Rectal smooth muscle tissue (tissue), 1 donor: ENCODE measurements around the gene PIGR.

Source experiments
- H3K27ac ChIP-seq: one replicate; pipeline ENCODE4 v1.7.0; 2013; ENCODE audit warnings: low read depth, low read length, inconsistent platforms
- H3K27me3 ChIP-seq: one replicate; pipeline ENCODE4 v1.7.0; 2013; ENCODE audit warnings: low read length; ENCODE audit not compliant: control insufficient read depth, insufficient read depth
- H3K36me3 ChIP-seq: one replicate; pipeline ENCODE4 v1.7.0; 2013; ENCODE audit warnings: low read length; ENCODE audit not compliant: control insufficient read depth, insufficient read depth
- H3K4me1 ChIP-seq: one replicate; pipeline ENCODE4 v1.7.0; 2013; ENCODE audit warnings: low read length; ENCODE audit not compliant: control insufficient read depth, insufficient read depth
- H3K4me3 ChIP-seq: one replicate; pipeline ENCODE4 v1.7.0; 2013; ENCODE audit warnings: low read length
- H3K9ac ChIP-seq: one replicate; pipeline ENCODE4 v1.7.0; 2013; ENCODE audit warnings: low read length

PIGR gene

GRCh38 chr1:206971029-206971655, 24.9 kb upstream of the PIGR start:
- Histone ChIP-seq H3K36me3 (no peaks in the 10 kb centered on the region), H3K4me3 (no peak overlapping the region), H3K27ac (no peak overlapping the region), H3K27me3 (no peaks in the 10 kb centered on the region), H3K4me1 (no peaks in the 10 kb centered on the region), H3K9ac (no peak overlapping the region)

GRCh38 chr1:206970446-206970845, 24.2 kb upstream of the PIGR start, which contains the start of gene FCAMR:
Gene FCAMR, minus strand, starts transcription at chr1:206970460. Its CDS starts 335 bp downstream, at chr1:206970125.
- no peaks in the 10 kb centered on the region for H3K4me1 ChIP-seq

GRCh38 chr1:206969090-206969489, 22.8 kb upstream of the PIGR start:
- Histone ChIP-seq H3K4me3 (no peak overlapping the region), H3K27ac (no peak overlapping the region), H3K4me1 (no peaks in the 10 kb centered on the region), H3K9ac (no peak overlapping the region), H3K27me3 (no peaks in the 10 kb centered on the region), H3K36me3 (no peaks in the 10 kb centered on the region)

More at GRCh38 chr1:206970446-206970845, 24.2 kb upstream of the PIGR start, which contains the start of gene FCAMR:
- Histone ChIP-seq H3K36me3 (no peaks in the 10 kb centered on the region), H3K4me3 (no peak within 1 kb of the TSS), H3K27me3 (no peaks in the 10 kb centered on the region), H3K9ac (no peak within 1 kb of the TSS), H3K27ac (no peak within 1 kb of the TSS)

- Histone ChIP-seq H3K27ac (no peak overlapping the region), H3K9ac (no peak overlapping the region), H3K36me3 (no peaks in the 10 kb centered on the region), H3K27me3 (no peaks in the 10 kb centered on the region), H3K4me1 (no peaks in the 10 kb centered on the region), H3K4me3 (no peak overlapping the region)
Observed at GRCh38 chr1:206967096-206967849, 21.0 kb upstream of the PIGR start.

- Histone ChIP-seq H3K9ac (no peak overlapping the region), H3K27ac (no peak overlapping the region), H3K27me3 (no peaks in the 10 kb centered on the region), H3K4me3 (no peak overlapping the region), H3K36me3 (no peaks in the 10 kb centered on the region), H3K4me1 (no peaks in the 10 kb centered on the region)
Observed at GRCh38 chr1:206965781-206966180, 19.5 kb upstream of the PIGR start.

DNA sequence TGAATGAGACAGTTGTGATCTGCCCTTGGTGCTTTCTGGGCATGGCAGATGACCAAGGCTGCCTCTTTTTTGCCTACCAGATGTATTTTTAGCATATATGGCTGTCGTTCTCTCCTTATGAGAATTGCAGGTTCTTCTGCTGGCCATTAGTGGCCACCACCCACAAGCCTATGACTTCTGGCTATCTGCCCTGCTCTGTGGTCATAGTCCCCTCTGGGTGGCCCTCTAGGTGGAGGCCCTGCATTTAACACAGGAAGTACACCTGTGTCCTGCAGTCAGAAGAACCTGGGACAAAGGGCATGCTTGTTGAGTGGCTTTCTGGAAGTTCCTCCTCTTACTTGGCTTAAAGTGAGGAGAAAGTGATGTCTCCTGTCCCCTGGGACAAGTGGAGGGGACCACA, 17.5 kb upstream of the PIGR start:
- no peak overlapping the region for H3K4me3 ChIP-seq
- H3K27me3 ChIP-seq, result no peaks in the 10 kb centered on the region
- H3K9ac ChIP-seq, result no peak overlapping the region
- no peaks in the 10 kb centered on the region for H3K36me3 ChIP-seq
- no peaks in the 10 kb centered on the region for H3K4me1 ChIP-seq
- no peak overlapping the region for H3K27ac ChIP-seq

GRCh38 chr1:206963119-206963712, 16.9 kb upstream of the PIGR start:
- Histone ChIP-seq H3K36me3 (no peaks in the 10 kb centered on the region), H3K9ac (no peak overlapping the region), H3K4me1 (no peaks in the 10 kb centered on the region), H3K27ac (no peak overlapping the region), H3K27me3 (no peaks in the 10 kb centered on the region), H3K4me3 (no peak overlapping the region)

- Histone ChIP-seq H3K4me3 (peak overlapping the region; percentile 19), H3K9ac (no peak overlapping the region), H3K27ac (no peak overlapping the region), H3K27me3 (no peaks in the 10 kb centered on the region), H3K4me1 (no peaks in the 10 kb centered on the region), H3K36me3 (no peaks in the 10 kb centered on the region)
Observed at GRCh38 chr1:206962272-206962671, 16.0 kb upstream of the PIGR start.

- Histone ChIP-seq H3K27me3 (no peaks in the 10 kb centered on the region), H3K36me3 (no peaks in the 10 kb centered on the region), H3K27ac (no peak overlapping the region), H3K9ac (no peak overlapping the region), H3K4me3 (no peak overlapping the region), H3K4me1 (no peaks in the 10 kb centered on the region)
Observed at GRCh38 chr1:206961668-206962067, 15.4 kb upstream of the PIGR start.

DNA sequence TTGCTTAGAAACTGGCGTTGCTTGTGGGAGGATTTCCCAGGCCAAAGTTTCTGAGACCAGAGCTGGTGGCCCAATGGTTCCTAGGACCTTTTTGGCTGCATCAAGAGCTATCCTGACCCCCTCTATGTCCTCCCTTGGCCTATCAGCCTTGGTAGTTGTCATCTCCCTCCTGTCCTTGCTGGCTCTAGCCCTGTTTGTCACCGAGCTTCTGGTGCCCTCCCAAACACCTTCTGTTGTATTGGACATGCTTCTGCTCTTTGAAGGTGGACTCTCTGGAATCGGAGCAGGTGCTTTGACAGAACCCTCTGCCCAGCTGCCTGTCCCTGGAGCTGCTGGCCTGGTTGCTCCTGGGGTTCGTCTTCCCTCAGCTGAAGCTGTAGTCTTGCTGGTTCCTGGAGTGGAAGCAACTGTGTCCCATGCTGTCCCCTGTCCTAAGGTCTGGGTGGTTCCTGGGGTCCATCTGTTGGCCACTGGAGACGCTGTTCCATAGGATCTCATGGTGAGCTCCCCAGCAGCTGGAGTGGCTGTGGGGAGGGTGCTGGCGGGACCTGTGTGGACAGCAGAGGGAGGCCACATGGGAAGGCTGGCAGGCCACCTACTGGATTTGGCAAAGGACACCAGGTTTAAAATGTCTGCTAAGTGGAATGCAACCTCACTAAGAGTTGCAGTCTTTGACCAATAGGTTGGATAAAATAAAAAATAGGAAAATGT, 14.6 kb upstream of the PIGR start:
- no peaks in the 10 kb centered on the region for H3K27me3 ChIP-seq
- no peaks in the 10 kb centered on the region for H3K36me3 ChIP-seq
- no peak overlapping the region for H3K9ac ChIP-seq
- H3K27ac ChIP-seq, result no peak overlapping the region
- H3K4me3 ChIP-seq, result no peak overlapping the region
- H3K4me1 ChIP-seq, result no peaks in the 10 kb centered on the region

DNA sequence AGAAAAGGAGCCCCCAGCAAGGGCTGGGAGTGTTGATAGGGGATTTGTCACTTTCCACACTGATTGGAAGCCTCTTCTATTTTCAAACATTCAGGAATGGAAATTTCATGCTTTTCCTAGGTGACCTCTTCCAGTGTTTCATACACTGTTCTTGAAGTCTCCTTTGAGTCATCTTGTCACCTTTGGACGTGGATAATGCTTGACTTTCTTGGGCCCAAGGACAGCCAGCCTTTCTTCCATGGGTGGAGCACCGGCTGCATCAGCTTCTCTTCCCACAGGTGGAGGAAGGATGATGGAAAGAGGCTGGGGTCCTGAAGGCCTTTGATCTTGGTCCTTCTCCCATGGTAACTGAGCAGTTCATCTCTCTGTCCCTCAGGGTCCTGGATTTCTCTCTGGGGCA, 11.9 kb upstream of the PIGR start:
- Histone ChIP-seq H3K4me1 (no peaks in the 10 kb centered on the region), H3K4me3 (no peak overlapping the region), H3K9ac (no peak overlapping the region), H3K27ac (no peak overlapping the region), H3K36me3 (no peaks in the 10 kb centered on the region), H3K27me3 (no peaks in the 10 kb centered on the region)

- Histone ChIP-seq H3K36me3 (no peaks in the 10 kb centered on the region), H3K27me3 (no peaks in the 10 kb centered on the region), H3K4me3 (no peak overlapping the region), H3K9ac (no peak overlapping the region), H3K4me1 (no peaks in the 10 kb centered on the region), H3K27ac (no peak overlapping the region)
Observed at GRCh38 chr1:206957639-206958038, 11.4 kb upstream of the PIGR start.
